ENCODE measurements around the gene PFKM.

PFKM gene

GRCh38 chr12:48119078-48119833 lies at the start of gene PFKM:
TSS of gene PFKM (plus strand) at chr12:48119364. CDS start at chr12:48122775, 3,411 bp downstream.
- peak; percentile 43 to 95 (median 77) for DNase-seq
- intact Hi-C loops (cut with DNase I): no loop called here

GRCh38 chr12:48070033-48070432 lies 49.1 kb upstream of the PFKM start:
- intact Hi-C loops (cut with DNase I): no loop called here
- DNase-seq: no peak

GRCh38 chr12:48070731-48071130 lies 48.4 kb upstream of the PFKM start:
- intact Hi-C loops (cut with DNase I): no loop called here
- no peak for DNase-seq

- DNase-seq: no peak
- intact Hi-C loops (cut with DNase I): no loop called here
These were observed 47.4 kb upstream of the PFKM start for GRCh38 chr12:48071808-48072207.

GRCh38 chr12:48072266-48072665 lies 46.9 kb upstream of the PFKM start:
- DNase-seq: no peak
- intact Hi-C loops (cut with DNase I): no loop called here

GRCh38 chr12:48074266-48074665 lies 44.9 kb upstream of the PFKM start:
- DNase-seq: no peak
- intact Hi-C loops (cut with DNase I): no loop called here

- no peak for DNase-seq
- intact Hi-C loops (cut with DNase I): no loop called here
These were observed 43.3 kb upstream of the PFKM start for GRCh38 chr12:48075832-48076231.

GRCh38 chr12:48077111-48077510 lies 42.1 kb upstream of the PFKM start:
- DNase-seq: no peak
- intact Hi-C loops (cut with DNase I): no loop called here

- intact Hi-C loops (cut with DNase I): no loop called here
- DNase-seq: no peak
These were observed 40.3 kb upstream of the PFKM start for GRCh38 chr12:48078901-48079300.

- intact Hi-C loops (cut with DNase I): no loop called here
These were observed 38.9 kb upstream of the PFKM start for GRCh38 chr12:48080285-48080684.

GRCh38 chr12:48080821-48081220 lies 38.3 kb upstream of the PFKM start:
- no peak for DNase-seq
- intact Hi-C loops (cut with DNase I): no loop called here

More at GRCh38 chr12:48080285-48080684, 38.9 kb upstream of the PFKM start:
- no peak for DNase-seq

GRCh38 chr12:48084066-48084465 lies 35.1 kb upstream of the PFKM start:
- DNase-seq: no peak
- intact Hi-C loops (cut with DNase I): no loop called here

GRCh38 chr12:48084841-48085460 lies 34.2 kb upstream of the PFKM start:
- intact Hi-C loops (cut with DNase I): no loop called here

GRCh38 chr12:48086327-48086726 lies 32.8 kb upstream of the PFKM start:
- no peak for DNase-seq
- intact Hi-C loops (cut with DNase I): no loop called here

More at GRCh38 chr12:48084841-48085460, 34.2 kb upstream of the PFKM start:
- DNase-seq: no peak

GRCh38 chr12:48092611-48093010 lies 26.6 kb upstream of the PFKM start:
- DNase-seq: no peak
- intact Hi-C loops (cut with DNase I): no loop called here

GRCh38 chr12:48104531-48104930 lies 14.6 kb upstream of the PFKM start:
- intact Hi-C loops (cut with DNase I): loop anchor here (2.0 kb wide), 1 partner anchor 52 kb away; the partner anchor contains the start of gene ASB8

GRCh38 chr12:48105321-48105866 lies 13.8 kb upstream of the PFKM start:
- intact Hi-C loops (cut with DNase I): loop anchor here (2.0 kb wide), 1 partner anchor 51 kb away; the partner anchor contains the start of gene ASB8
- DNase-seq: peak in 1 of 10 donors; percentile 8

More at GRCh38 chr12:48104531-48104930, 14.6 kb upstream of the PFKM start:
- no peak for DNase-seq

GRCh38 chr12:48105867-48106680 lies 13.1 kb upstream of the PFKM start, which contains the start of gene SENP1:
TSS of gene SENP1 (minus strand) at chr12:48106079. CDS start at chr12:48101472, 4,607 bp downstream.
- DNase-seq: peak; percentile 87 to 98 (median 90)
- intact Hi-C loops (cut with DNase I): loop anchor here (2.0 kb wide), 1 partner anchor 51 kb away; the partner anchor contains the start of gene ASB8

GRCh38 chr12:48106681-48107613 lies 12.2 kb upstream of the PFKM start:
- intact Hi-C loops (cut with DNase I): no loop called here
- DNase-seq: no peak

All from posterior cingulate gyrus (tissue), 11 donors.